AML-193 (cell line): ENCODE measurements around the gene ZNF394.

Experiments used
- DNase-seq, 2 experiments: peaks; one replicate each; lab custom pipeline; 2025; lab: John Stamatoyannopoulos, UW

ZNF394 gene

DNA sequence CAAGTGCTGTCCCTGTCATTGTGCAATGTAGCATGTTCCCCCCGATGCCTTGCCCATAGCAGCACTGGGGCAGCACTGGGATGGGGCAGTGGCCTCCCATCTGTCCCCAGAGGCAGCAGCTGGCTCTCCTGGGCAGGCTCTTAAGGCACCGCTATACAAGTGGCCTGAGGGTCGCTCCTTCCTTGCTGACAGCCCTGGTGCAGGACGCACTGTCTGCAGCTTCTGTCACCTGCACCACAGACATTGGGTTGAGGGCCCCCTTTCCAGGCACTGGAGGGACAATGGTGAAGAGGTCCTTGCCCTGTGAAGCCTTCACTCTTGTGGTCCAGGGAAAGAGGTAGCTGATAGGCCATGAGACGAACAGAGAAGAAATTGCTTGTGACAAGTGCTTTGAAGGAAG is 50.8 kb downstream of the ZNF394 start:
- DNase-seq, result no peak

DNA sequence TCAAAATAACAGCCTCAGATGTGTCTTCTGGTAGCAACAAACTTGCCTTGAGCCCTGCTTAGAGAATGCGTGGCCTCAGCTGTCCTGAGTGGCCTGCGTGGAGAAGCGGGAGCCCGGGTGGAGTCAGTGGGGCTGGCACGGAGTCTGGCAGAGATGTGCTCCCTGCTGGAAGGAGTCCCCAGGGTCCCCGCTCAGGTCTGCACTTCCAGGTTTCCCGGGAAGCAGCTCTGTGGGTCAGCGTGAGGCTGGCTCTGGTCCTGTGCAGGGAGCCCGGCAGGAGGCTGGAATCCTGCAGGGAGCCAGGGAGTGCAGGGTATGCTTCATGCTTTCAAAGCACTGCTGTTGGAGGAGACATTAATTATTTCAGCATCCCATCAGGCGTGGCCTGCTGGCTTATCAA is 51.2 kb downstream of the ZNF394 start:
- DNase-seq, result no peak

DNA sequence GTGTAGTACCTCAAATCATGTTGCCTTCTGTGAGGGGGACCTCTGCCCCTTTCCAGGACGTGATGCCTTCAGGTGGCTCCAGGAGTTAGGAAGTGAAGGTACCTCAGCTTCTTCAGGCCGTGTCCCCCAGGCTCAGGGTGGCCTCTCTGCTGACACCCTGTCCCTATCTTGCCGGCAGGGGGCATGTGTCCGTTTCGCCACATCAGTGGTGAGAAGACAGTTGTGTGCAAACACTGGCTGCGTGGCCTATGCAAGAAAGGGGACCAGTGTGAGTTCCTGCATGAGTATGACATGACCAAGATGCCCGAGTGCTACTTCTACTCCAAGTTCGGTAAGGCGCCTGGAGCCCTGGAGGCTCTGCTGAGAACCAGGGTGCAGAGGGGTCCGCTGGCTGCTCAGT is 52.1 kb downstream of the ZNF394 start:
- DNase-seq, result no peak

DNA sequence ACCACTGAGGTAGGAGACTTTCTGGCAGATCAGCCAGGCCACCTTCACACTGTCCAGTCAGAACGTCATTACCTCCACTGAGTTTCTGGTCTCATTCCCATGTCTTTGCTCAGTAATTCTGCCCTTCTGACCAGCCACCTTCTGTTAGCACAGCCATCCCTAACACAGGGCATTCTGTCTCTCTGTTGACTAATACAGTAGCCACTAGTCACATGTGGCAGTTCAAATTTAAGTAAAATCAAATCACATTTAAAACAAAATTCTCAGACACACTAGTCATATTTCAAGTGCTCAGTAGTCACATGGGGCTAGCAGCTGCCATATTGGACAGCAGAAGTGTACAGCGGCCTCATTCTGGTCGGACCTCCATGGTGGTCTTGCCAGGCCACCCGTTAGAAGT is 54.0 kb downstream of the ZNF394 start:
- DNase-seq, result no peak
